GM19238 (cell line): Measurements from ENCODE around the gene RPTOR.

Experiments
- DNase-seq: peaks from one replicate; pipeline ENCODE4 v3.0.0; 2011; ENCODE audit warnings: low spot score; ENCODE audit not compliant: insufficient read length

Gene RPTOR

DNA sequence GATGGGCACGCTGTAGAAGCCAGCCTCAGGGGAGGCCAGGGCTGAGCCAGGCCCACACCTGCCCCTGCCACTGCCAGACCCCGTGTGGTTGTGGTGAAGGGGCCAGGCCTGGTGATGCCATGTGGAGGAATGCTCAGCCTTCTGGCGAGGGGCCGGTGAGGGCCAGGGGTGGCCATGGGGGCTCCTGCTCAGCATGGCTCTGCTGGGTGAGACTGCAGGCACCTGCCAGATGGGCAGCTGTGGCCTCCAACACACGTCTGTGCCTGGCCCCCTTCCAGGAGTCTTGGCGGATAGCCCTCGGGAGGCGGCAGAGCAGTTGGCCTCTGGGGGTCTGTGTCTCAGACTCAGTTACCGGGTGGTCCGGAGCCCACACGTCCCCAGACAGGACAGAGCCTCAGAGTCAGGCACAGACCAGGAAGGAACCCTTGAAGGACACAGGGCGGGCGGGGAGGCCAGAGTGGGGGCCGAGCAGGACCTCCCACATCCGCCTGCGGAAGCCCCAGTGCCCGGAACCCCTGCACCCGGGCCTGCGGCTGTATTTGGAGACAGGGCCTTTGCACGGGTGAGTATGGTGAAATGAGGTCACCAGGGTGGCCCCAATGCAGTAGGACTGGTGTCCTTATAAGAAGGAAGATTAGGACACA is 424.5 kb downstream of the RPTOR start:
- DNase-seq: no peak

DNA sequence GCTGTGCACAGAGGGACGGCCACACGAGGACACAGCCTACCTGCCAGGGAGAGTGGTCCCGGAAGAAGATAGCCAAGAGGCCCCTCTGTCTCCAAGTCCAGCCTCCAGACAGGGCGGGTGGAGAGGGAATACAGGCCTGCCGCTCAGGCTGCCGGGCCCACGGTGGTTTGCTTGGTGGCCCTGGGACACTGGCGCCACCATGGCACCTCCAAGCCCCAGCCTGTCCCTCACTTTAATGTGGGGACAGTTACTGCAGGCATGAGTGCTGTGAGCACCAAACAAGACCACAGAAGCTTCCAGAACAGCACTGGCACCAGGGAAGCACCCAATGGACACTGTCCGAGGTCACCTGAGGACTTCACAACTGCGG is 425.0 kb downstream of the RPTOR start:
- DNase-seq: no peak

DNA sequence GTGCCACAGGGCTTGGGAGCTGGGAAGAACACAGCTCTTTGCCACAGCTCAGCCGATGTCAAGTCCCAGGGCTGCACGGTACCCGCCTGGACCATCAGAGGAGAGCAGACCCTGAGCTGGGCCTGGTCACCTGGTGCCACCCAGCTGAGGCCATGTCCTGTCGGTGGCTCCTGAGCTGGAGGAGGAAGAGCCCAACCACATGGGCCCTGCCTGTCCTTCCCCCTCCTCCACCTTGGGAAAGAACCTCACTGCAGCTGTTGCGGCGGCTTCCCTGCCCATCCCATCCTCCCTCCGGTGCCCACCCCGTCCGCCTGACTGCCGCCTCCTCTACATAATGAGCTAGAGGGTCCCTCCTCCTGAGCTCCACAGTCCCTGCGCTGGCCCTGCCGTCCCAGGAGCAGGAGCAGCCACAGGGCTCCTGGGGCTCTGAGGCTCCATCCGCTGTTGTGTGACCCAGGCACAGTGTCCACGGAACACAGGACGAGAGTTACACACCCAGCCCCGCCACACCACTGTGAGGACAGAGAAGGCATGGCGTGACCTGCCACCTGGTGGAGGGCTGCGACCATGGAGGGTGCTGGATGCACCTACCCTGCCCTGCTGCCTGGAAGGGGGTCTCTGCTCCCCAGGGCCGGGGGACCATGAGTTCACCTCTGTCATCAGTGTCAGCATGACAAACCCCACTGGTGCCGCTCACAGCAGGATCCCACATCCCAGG is 425.6 kb downstream of the RPTOR start:
- peak; percentile 71 for DNase-seq

DNA sequence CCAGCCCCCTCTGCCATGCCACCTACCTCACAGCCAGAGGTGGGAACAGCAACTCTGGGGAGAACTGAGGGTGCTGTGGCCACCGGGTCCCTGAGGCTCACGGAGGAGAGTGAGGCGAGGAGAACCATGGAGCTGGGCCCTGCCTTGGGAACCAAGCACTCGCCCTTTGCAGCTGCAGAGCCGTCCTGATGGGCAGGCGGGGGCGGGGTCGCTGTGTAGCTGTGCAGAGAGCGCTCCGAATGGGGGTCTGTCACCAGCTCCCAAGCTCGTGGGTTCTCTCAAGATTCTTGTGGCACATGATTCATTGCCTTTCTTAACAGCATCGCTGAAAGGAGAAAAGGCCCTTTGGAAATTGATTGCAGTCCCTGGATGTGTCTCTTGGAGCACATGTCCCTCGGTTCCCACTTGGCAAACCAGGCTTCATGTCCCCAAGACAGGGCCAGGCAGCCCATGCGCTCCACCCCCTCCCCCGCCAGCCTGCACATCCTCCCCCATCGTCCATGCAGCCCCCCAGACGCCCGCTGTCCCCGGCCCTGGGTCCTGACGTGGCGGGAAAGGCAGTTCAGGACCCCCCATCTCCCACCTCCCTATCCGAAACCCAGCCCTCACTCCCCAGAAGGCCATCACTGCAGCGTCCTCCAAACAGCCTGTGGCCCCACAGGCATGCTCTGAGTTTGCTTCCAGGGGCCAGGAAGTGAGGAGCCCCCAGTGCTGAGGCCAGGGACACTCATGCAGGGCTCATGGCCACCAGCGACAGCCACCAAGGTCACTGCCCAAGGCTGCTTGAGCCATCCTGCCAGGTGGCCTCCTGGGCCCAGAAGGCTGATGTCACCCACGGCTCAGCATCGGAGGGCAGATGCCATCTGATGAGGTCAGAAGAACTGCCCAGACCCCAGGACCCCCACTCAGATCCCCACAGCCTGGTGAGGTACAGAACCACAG is 426.4 kb downstream of the RPTOR start:
- no peak for DNase-seq

DNA sequence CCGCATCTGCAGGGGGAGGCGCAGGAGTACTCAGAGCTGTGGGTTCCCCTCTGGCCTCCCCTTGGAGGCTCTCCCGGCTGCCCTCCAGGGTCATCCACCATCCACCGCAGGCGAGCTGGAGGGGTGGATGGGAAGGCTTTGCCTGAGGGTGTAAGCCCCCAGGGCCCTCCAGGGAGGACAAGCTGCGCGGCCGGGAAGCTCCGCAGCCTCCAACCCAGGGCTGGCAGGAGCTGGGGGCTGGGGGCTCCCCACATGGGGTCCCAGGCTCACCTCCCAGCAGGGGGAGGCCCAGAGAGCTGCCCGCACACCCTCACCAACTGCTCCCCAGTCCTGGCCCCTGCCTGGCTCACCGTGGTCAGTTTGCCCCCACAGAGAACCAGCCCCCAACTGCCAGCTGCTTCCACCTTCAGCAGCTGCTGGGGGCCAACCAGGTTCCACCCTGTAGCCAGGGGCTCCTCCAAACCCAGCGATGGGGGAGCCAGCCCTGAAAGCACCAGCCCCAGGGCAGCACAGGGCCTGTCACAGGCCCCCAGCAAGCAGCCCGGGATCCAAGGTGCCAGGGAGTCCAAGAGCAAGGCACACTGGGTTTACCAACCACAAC is 427.2 kb downstream of the RPTOR start:
- DNase-seq: no peak

DNA sequence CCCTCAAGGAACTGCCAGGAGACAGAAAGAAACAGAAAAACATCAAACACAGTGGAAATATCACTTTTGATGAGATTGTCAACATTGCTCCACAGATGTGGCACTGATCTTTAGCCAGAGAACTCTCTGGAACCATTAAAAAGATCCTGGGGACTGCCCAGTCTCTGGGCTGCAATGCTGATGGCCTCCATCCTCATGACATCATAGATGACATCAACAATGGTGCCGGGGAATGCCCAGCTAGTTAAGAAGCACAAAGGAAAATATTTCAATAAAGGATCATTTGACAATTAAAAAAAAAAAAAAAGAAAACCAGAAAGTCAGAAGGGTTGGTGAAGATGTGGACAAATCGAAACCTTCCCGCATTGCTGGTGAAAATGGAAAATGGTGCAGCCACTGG is 432.1 kb downstream of the RPTOR start:
- no peak for DNase-seq

DNA sequence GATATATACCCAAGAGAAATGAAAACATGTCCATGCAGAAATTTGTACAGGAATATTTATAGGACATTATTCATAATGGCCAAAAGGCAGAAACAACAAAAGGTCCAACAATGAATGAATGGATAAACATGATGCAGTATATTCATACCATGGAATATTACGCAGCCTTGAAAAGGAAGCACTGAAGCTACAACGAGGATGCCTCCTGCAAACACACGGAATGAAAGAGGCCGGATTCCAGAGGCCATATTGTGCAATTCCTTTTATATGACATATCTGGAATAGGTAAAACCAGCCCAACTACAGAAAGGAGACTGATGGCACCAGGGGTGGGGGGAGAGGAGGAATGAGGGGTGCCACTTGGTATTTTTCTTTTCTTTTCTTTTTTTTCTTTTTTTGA is 432.5 kb downstream of the RPTOR start:
- DNase-seq: no peak

DNA sequence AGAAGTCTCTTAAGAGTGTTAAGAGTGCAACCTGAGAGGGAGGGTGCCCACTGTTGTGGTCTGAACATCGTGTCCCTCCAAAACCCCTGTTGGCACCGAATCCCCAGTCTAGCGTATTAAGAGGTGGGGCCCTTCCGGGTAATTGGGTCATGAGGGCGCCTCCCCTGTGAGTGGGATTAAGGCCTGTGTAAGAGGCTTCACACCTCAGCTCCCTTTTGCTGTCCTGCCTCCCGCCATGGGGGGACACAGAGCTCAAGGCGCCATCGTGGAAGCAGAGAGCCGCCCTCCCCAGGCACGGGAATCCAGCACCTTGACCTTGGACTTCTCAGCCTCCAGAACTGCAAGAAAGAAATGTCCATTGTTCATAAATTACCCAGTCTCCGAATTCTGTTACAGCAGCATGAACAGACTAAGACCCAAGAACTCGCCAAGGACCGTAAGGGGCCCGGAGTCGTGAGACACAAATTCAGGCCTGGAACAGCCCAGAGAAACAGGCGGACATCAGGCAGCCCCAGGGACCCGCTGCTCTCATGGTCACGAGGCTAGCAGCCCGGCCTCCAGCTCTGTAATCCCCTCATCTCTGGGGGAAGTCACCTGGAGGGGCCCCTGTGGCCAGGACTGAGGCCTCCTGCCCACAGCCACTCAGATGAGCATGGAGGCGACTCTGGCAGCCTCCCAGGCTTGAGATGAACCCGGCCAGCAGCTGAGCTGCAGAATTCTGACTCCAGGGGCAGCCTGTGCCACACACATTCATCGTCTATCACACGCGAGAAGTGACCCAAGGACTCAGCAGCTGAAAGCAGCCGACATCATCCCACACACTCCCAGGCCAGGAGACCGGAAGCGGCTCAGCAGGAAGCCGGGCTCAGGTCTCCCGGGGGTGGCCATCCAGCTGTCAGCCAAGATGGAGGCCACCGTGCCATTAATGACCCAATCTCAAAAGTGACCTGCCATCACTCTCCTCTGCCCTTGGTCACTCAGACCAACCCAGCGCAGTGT is 434.2 kb downstream of the RPTOR start:
- DNase-seq: no peak

DNA sequence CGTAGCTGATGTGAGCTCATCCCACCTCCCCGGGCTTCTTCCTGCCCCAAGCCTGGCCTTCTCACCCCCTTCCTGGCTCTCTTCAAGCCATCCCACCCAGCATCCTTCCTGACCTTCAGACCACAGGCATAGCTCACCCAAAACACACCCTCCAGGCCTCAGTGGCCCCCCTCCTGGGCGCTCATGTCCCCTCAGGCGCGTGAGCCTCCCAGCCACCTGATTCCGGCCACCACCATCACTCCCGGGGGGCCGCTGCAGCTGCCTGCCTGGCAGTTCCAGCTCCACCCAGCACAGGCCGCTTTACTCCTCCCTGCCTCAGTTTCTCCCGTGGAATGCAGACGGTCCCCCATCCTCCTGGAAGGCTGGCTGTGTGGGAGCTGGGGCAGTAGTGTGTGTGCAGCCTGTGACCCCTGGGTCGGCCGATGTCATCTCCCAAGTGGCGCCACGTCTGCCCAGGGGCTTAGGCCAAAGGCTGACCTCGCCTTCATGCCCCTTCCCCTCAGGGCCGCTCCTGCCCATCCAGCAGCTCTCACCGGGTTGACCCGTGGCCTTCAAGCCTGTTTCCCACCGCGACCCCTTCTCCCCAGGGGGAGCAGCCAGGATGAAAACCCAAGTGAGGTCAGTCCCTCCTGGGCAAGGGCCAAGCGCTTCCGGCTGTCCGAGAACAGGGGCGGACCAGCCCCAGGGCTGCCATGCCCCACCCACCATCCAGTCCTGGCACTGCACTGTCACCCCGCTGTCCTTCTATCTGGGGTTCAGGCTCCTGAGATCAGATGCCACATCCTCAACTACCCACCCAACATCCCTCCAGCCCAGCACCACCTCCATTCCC is 435.1 kb downstream of the RPTOR start:
- no peak for DNase-seq

DNA sequence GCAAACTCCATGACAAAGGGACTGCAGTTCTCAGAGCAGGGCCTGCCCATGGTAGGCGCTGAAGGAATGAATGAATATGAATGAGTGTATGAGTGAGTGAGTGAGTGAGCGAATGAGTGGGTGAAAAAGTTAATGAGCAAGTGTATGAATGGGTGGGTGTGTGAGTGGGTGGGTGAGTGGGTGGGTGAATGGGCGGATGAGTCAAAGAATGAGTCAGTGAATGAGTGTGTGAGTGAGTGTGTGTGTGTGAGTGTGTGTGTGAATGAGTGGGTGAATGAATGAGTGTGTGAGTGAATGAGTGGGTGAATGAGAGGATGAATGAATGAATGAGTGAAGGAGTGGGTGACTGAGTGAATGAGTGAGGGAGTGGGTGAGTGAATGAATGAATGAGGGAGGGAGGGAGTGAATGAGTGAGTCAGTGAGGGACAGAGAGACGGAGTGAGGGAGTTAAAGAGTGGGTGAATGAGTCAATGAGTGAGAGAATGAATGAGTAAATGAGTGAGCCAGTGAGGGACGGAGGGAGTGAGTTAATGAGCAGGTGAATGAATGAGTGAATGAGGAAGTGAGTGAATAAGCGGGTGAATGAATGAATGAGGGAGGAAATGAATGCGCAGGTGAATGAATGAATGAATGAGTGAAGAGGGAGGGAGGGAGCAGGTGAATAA is 435.9 kb downstream of the RPTOR start:
- DNase-seq: no peak

DNA sequence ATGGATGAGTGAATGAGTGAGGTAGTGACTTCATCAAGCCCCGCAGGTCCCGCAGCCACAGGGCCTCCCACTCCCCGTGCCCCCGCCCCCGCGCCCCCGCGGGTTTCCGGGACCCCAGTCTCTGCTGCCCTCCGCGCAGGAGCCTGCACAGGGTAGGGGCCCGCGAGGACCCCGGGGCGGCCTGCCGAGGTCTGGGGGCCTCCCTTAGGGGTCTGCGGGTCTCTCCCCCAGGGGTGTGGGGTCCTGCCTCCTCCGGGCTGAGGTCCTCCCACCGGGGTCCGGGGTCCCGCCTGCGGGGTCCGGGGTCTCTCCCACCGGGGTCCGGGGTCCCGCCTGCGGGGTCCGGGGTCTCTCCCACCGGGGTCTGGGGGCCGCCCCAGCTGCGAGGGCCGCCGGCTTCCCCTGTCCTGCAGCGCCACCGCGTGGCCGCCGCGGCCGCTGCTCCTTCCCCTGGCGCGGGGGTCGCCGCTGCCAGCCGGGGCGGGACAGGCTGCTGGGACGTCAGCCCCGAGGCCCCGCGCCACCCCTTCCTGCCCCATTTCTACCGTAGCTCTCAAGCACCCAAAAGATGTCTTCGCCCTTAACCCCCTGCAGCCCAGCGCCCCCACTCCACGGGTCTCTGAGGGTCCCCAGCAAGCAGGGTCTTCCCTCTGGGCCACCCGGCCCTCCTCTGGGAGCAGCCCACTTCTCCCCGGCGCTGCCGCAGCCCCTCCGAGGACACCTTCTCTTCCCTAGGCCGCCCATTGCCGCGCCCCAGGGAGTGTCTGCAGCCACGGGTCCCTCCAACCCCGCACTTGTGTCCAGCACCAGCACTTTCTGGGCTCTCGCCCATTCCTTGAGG is 436.6 kb downstream of the RPTOR start:
- DNase-seq: peak; percentile 63

DNA sequence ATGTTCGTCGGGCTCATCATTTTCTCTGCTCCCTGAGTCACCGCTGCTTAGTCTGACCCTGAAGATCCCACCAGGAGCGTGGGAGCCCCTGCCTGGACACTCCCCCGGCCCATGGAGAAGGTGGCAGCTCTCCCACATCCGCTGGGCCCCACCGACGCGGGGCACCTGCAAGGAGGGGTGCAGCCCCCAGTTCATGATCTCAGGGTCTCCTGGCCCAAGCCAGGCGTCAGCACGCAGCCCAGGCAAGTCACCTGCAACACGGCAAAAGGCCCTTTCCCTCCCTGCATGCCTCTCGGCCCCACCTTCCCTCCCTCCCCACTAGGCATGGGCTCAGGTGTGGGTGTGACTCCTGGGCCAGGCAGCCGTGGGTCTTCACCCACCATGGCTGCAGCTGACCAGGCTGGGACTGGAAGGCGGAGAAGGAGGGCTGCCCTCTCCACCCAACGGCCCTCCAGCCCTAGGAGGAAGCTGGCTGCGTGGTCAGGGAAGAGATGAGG is 437.3 kb downstream of the RPTOR start:
- no peak for DNase-seq

DNA sequence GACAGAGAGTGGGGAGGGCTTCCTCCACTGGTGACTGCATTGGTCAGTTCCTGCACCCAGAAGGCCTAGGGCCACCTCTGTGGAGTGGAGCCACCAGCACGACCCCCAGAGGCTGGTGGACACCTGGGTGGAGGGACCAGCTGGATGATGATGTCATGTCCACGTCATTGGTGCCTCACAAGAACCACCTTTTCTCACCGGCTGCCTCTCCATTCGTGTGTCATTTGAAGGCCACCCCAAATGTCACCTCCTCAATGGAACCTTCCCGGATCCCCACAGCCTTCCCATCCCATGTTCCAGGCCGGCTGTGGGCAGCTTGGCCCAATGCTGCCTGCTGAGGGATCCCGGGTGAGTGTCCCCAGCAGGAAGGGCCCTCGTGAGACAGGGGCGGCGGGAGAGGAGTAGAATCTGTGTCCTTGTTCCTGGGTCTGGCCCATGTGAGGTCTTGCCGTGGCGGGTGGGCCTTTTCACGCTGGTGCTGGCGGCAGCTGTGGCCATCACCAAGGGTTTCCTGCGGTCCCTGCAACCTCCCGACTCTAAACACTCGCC is 437.9 kb downstream of the RPTOR start:
- DNase-seq: no peak

DNA sequence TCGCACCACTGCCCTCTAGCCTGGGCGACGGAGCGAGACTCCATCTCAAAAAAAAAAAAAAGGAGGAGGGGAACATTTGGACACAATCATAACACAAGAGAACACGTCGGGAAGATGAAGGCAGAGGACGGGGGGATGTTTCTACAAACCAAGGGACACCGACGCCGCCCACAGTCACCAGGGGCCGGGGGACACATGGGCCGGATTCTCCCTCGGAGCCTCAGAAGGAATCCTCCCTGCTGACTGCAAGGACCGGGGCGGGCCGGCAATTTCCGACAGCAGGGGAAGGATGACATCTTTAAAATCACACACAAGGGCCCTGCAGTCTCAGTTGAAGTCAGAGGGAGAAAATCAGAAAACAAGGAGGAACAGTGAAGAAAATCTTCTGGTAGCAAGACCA is 438.9 kb downstream of the RPTOR start:
- no peak for DNase-seq

DNA sequence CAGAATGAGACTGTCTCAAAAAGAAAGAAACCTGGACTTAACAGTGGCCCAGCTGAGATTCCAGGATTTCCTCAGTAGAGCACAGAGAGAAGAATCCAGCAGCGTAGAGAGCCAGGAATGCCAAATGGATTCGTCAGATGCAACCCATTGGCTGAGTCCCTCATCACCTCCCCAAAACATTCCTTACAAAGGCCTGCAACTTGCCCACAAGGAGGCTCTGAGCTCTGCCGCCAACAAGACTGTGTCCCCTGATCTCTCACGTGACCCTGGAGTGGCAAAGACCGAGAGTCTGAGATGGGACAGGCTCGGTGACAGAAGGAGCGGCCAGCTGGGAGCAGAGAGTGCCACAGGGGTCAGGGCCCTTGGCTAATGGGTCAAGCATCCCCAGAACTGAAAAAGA is 440.1 kb downstream of the RPTOR start:
- DNase-seq: no peak

DNA sequence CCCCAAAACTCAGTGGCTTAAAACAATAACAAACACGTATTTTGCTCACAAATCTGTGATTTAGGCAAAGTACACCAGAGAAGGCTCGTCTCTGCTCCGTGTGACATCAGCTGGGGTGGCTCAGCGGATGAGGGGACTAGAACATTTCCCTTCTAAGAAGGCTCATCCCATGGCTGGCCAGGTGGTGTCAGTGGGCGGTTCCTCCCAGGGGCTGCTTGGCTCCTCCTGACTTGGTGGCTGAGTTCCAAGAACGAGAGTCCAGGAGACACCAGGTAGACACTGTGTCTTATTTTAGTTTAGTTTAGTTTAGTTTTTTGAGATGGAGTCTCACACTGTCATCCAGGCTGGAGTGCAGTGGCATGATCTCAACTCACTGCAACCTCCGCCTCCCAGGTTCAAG is 441.4 kb downstream of the RPTOR start:
- no peak for DNase-seq

DNA sequence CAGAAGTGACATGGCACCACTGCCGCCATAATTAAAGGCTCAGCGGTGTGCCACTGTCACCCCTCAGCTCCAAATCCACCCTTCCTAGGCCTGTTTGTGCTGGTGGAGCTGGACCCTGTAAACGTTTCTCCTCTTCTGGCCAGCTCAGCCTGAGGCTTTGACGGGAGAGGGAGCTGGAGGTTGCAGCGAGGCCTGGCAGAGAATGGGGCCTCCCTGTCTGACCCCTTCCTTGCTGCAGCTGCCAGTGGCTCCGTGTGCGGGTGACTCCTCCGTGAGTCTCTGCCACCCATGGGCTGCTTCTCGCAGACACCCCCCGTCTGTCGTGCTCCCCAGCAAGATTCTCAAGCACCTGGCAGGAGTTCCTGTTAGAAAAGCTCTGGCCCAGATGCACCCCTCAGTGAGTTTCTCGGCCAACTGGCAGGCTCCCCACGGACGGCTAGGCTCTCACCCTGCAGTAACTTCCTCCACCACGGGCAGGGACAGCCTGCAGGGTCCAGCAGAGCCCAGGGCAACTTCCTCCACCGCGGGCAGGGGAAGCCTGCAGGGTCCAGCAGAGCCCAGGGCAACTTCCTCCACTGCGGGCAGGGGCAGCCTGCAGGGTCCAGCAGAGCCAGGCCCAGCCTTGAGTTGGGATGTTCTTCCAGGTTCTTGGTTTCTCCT is 442.3 kb downstream of the RPTOR start:
- no peak for DNase-seq
